HepG2 (cell line): ENCODE results near the gene RAB6B. TPM values are rescaled to one million over a fixed set of nuclear protein-coding genes. Genes with fewer than 3 reads are reported as not detected.

Source experiments
- ATAC-seq: fragments of 200-7000 bp; cut with Tn5 transposase; 3 replicates; pipeline ENCODE4 v1.9.1; 2020; ENCODE audit warnings: mild to moderate bottlenecking, moderate library complexity
- BruUV-seq: library from RNA; stranded (reverse); fragments of 400-500 nt; replicated peaks from 2 replicates; lab custom pipeline; 2021; lab: Mats Ljungman, UMichigan
- CTCF ChIA-PET: fragments of 300-600 bp; formaldehyde crosslinking; extraction: SDS; loops from one replicate; lab custom pipeline; 2021; ENCODE audit warnings: low total read pairs, inconsistent platforms, low intra/inter-chr PET ratio; lab: Yijun Ruan, JAX
- POLR2A ChIA-PET: fragments of 350-600 bp; sonication (Branson Sonifier 250); formaldehyde crosslinking; loops from one replicate; lab custom pipeline; 2020; ENCODE audit warnings: antibody characterized with exemption, inconsistent platforms; lab: Yijun Ruan, JAX
- DNase-seq: peaks from one replicate; pipeline ENCODE4 v3.0.0-alpha.2; 2015; ENCODE audit warnings: low spot score
- FAIRE-seq: peaks from 3 replicates; lab custom pipeline; 2011; peaks lifted over from hg19 to GRCh38; lab: Jason Lieb, UNC
- H2AFZ ChIP-seq: one replicate; pipeline ENCODE4 v1.6.1; 2011; ENCODE audit warnings: low read length, inconsistent platforms
- H3K27ac ChIP-seq: fragments of 300-600 bp; 3 replicates; pipeline ENCODE4 v1.8.0; 2011; ENCODE audit warnings: mixed run types, mild to moderate bottlenecking, mixed read lengths, low read length, inconsistent platforms; ENCODE audit not compliant: insufficient read depth; ENCODE audit errors: extremely low read length
- H3K27me3 ChIP-seq, 2 experiments: fragments of 200-600 bp in 1 of 2; 2 replicates in 1 of 2; 3 replicates in 1 of 2; pipeline versions ENCODE4 v1.6.0 to v1.8.0; 2011; ENCODE audit warnings: low read length in 2 of 2, mild to moderate bottlenecking in 2 of 2, moderate library complexity in 2 of 2, inconsistent platforms in 1 of 2; ENCODE audit not compliant: insufficient read depth in 2 of 2, control insufficient read depth in 1 of 2
- H3K36me3 ChIP-seq, 2 experiments: fragments of 200-600 bp in 1 of 2; replicated peaks in 1 of 2; 2 replicates in 1 of 2; 3 replicates in 1 of 2; pipeline versions ENCODE4 v1.5.1 to v1.8.0; 2011; ENCODE audit warnings: low read length in 2 of 2, inconsistent platforms in 1 of 2; ENCODE audit not compliant: insufficient read depth in 2 of 2, control insufficient read depth in 1 of 2
- H3K4me1 ChIP-seq: 2 replicates; pipeline ENCODE4 v1.5.1; 2012; ENCODE audit warnings: low read length, inconsistent platforms; ENCODE audit not compliant: insufficient read depth
- H3K4me2 ChIP-seq: 2 replicates; pipeline ENCODE4 v1.6.0; 2011; ENCODE audit warnings: low read depth, low read length, inconsistent platforms
- H3K4me3 ChIP-seq, 3 experiments: fragments of 200-600 bp in 1 of 3; sonication (generic), shearing (Covaris generic) in 1 of 3; replicated peaks in 1 of 3; 2 replicates each; pipeline ENCODE4 v1.5.1; 2011 to 2016; ENCODE audit warnings: low read length in 3 of 3, inconsistent platforms in 2 of 3, low read depth in 2 of 3, mild to moderate bottlenecking in 2 of 3, control low read depth in 1 of 3, mixed read lengths in 1 of 3; ENCODE audit not compliant: insufficient read depth in 1 of 3
- H3K79me2 ChIP-seq: one replicate; pipeline ENCODE4 v1.6.1; 2011; ENCODE audit warnings: low read length, inconsistent platforms; ENCODE audit not compliant: insufficient read depth
- H3K9ac ChIP-seq: 2 replicates; pipeline ENCODE4 v1.6.0; 2011; ENCODE audit warnings: mild to moderate bottlenecking, low read depth, low read length, inconsistent platforms; ENCODE audit not compliant: insufficient read depth
- H3K9me3 ChIP-seq: 2 replicates; pipeline ENCODE4 v1.5.1; 2012; ENCODE audit warnings: mild to moderate bottlenecking, low read length
- H4K20me1 ChIP-seq: 2 replicates; pipeline ENCODE4 v1.6.0; 2011; ENCODE audit warnings: inconsistent platforms, mild to moderate bottlenecking, low read length, moderate library complexity; ENCODE audit not compliant: insufficient read depth
- CAMTA2 ChIP-seq: sonication (generic); formaldehyde crosslinking; IDR thresholded peaks from 2 replicates; pipeline ENCODE4 v1.4.0; 2020; ENCODE audit warnings: mild to moderate bottlenecking, missing genetic modification reagents, borderline replicate concordance
- DBP ChIP-seq: sonication (generic); formaldehyde crosslinking; IDR thresholded peaks from 2 replicates; pipeline ENCODE4 v1.4.0; 2020; ENCODE audit warnings: missing genetic modification reagents; ENCODE audit errors: not compliant biosample characterization
- FOXP1 ChIP-seq, 2 experiments: fragments of 450-650 bp in 1 of 2; IDR thresholded peaks; 2 replicates each; pipeline ENCODE4 v1.6.1; 2017 to 2018; ENCODE audit warnings: antibody characterized with exemption in 1 of 2
- IRF2 ChIP-seq: IDR thresholded peaks from 2 replicates; pipeline ENCODE4 v1.6.1; 2018; ENCODE audit warnings: missing genetic modification reagents, missing compliant biosample characterization
- RELA ChIP-seq: sonication (generic); formaldehyde crosslinking; IDR thresholded peaks from 2 replicates; pipeline ENCODE4 v1.4.0; 2020; ENCODE audit warnings: missing genetic modification reagents
- SNRNP70 ChIP-seq: fragments of 200-400 bp; formaldehyde crosslinking; IDR thresholded peaks from 2 replicates; pipeline ENCODE4 v1.6.1; 2017; ENCODE audit warnings: mild to moderate bottlenecking, low read depth, low read length, moderate library complexity
- SPEN ChIP-seq: sonication (generic); formaldehyde crosslinking; IDR thresholded peaks from 2 replicates; pipeline ENCODE4 v1.5.1; 2020; ENCODE audit warnings: low read depth, mild to moderate bottlenecking, missing genetic modification reagents
- YEATS4 ChIP-seq: sonication (generic); formaldehyde crosslinking; IDR thresholded peaks from 2 replicates; pipeline ENCODE4 v1.4.0; 2020; ENCODE audit warnings: missing genetic modification reagents, borderline replicate concordance
- ZFX ChIP-seq: sonication (generic); formaldehyde crosslinking; IDR thresholded peaks from 2 replicates; pipeline ENCODE4 v1.4.0; 2020; ENCODE audit warnings: mild to moderate bottlenecking, low read depth, missing genetic modification reagents, moderate library complexity
- ZNF260 ChIP-seq: sonication (generic); formaldehyde crosslinking; IDR thresholded peaks from 2 replicates; pipeline ENCODE4 v1.4.0; 2020; ENCODE audit warnings: missing genetic modification reagents, low read depth, mild to moderate bottlenecking, borderline replicate concordance
- ZNF597 ChIP-seq: sonication (generic); formaldehyde crosslinking; IDR thresholded peaks from 2 replicates; pipeline ENCODE4 v1.5.0; 2020; ENCODE audit warnings: missing genetic modification reagents
- in situ Hi-C: cut with HindIII; loops from 2 replicates; pipeline ENCODE4 v1.10.0; 2017; ENCODE audit warnings: low pct_unique_long_range_greater_than_20kb; ENCODE audit not compliant: extremely low pct_ligation_motif_present
- intact Hi-C: fragments of 100-400 bp; cut with micrococcal nuclease; formaldehyde crosslinking; loops from one replicate; pipeline ENCODE4 v1.10.0; 2022; ENCODE audit not compliant: unreplicated experiment
- polyA plus RNA-seq, 8 experiments: library from polyadenylated mRNA; depleted of rRNA in 3 of 8; stranded (reverse) in 7 of 8; unstranded in 1 of 8; fragments of >200 nt; fragmentation: Illumina TruSeq in 4 of 8; extraction: Trizol in 4 of 8; gene quantifications; 2 replicates each; pipeline versions ENCODE4 v1.2.1 to v1.2.3, GENCODE V29; 2011 to 2016; ENCODE audit warnings: low read depth in 4 of 8, missing spikeins in 1 of 8, mixed read lengths in 1 of 8; ENCODE audit not compliant: insufficient read depth in 1 of 8
- total RNA-seq, 5 experiments: library from RNA; depleted of rRNA; stranded (reverse); fragments of >200 nt; fragmentation: Illumina TruSeq; extraction: Trizol; gene quantifications; 2 replicates each; pipeline ENCODE4 v1.2.3, GENCODE V29; 2016; ENCODE audit warnings: low read depth in 1 of 5

RAB6B gene
- total and polyA plus RNA-seq, 2 of the 13 experiments (the other 11 are each of a cell fraction or from before 2014, with no cell fraction given) = 0.16 TPM; not detected in 1

- no peak for TF ChIP-seq FOXP1 (IDR thresholded peaks at IDR 0.05)
- no peak for TF ChIP-seq FOXP1 (CRISPR knock-in tag; IDR thresholded peaks at IDR 0.05)
- no peak for TF ChIP-seq SPEN (CRISPR knock-in tag)
- TF ChIP-seq SNRNP70 = no peak
- TF ChIP-seq ZFX (CRISPR knock-in tag) = no peak
- no peak for TF ChIP-seq IRF2 (CRISPR knock-in tag)
- no peak for TF ChIP-seq CAMTA2 (CRISPR knock-in tag)
- TF ChIP-seq RELA = no peak
- TF ChIP-seq, all 625 proteins: peak for 0
Measured at GRCh38 chr3:133884054-133884886, 11.4 kb downstream of the RAB6B start (continued).

- no peaks in the 10 kb centered on the region for H4K20me1 ChIP-seq
- no peaks in the 10 kb centered on the region for H3K9me3 ChIP-seq
- no peak overlapping the region for H3K4me2 ChIP-seq
- no peaks in the 10 kb centered on the region for H3K4me1 ChIP-seq
- H3K4me3 ChIP-seq = no peak overlapping the region
- no peaks in the 10 kb centered on the region for H3K79me2 ChIP-seq
- ATAC-seq = no peak
- no TSS peak for BruUV-seq
- no peak overlapping the region for H2AFZ ChIP-seq
- in situ Hi-C loops = no loop called here
- H3K27me3 ChIP-seq = peaks cover 4 to 19% of the 10 kb centered on the region in 2 experiments; a peak in 4 of 5 replicates
- POLR2A ChIA-PET = no interaction called here
- TF ChIP-seq ZNF597 (CRISPR knock-in tag) (no peak), ZNF260 (CRISPR knock-in tag) (no peak), YEATS4 (CRISPR knock-in tag) (no peak), DBP (CRISPR knock-in tag) (no peak)
- TF ChIP-seq, all 625 proteins: peak for 0
- H3K27ac ChIP-seq = no peak overlapping the region
- no peak for DNase-seq
- H3K9ac ChIP-seq = no peak overlapping the region
- no peaks in the 10 kb centered on the region for H3K36me3 ChIP-seq
- no peak for FAIRE-seq
- CTCF ChIA-PET = no interaction called here
- intact Hi-C loops = no loop called here
Measured at GRCh38 chr3:133883641-133884040, 12.0 kb downstream of the RAB6B start.
